ENCODE results near the gene KLHDC7B. TPM values are rescaled to one million over a fixed set of nuclear protein-coding genes. Genes with fewer than 3 reads are reported as not detected.

Gene KLHDC7B
- total and polyA plus RNA-seq, 2 of the 13 experiments (the other 11 are each of a cell fraction or from before 2014, with no cell fraction given): 0.11 TPM; not detected in 1

DNA sequence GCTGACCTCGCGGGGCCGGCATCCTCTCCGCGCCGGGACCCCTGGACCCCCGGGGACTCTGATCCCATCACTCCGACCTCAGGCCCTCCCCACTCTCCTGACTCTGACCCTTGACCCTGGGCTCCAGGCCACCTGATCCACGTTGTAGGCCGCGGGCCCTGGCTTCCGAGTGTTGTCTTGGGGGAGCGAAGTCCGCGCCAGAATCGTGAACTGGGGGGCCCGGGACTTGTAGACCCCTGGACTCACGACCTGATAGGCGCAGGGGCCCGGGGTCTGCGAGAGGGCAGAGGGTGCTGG, 15.2 kb upstream of the KLHDC7B start (continued):
- TF ChIP-seq, protein P1, sequence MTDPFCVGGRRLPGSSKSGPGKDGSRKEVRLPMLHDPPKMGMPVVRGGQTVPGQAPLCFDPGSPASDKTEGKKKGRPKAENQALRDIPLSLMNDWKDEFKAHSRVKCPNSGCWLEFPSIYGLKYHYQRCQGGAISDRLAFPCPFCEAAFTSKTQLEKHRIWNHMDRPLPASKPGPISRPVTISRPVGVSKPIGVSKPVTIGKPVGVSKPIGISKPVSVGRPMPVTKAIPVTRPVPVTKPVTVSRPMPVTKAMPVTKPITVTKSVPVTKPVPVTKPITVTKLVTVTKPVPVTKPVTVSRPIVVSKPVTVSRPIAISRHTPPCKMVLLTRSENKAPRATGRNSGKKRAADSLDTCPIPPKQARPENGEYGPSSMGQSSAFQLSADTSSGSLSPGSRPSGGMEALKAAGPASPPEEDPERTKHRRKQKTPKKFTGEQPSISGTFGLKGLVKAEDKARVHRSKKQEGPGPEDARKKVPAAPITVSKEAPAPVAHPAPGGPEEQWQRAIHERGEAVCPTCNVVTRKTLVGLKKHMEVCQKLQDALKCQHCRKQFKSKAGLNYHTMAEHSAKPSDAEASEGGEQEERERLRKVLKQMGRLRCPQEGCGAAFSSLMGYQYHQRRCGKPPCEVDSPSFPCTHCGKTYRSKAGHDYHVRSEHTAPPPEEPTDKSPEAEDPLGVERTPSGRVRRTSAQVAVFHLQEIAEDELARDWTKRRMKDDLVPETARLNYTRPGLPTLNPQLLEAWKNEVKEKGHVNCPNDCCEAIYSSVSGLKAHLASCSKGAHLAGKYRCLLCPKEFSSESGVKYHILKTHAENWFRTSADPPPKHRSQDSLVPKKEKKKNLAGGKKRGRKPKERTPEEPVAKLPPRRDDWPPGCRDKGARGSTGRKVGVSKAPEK (CRISPR knock-in tag; IDR thresholded peaks at IDR 0.05; ENCODE audit: borderline replicate concordance): no peak
- TF ChIP-seq, protein P2, sequence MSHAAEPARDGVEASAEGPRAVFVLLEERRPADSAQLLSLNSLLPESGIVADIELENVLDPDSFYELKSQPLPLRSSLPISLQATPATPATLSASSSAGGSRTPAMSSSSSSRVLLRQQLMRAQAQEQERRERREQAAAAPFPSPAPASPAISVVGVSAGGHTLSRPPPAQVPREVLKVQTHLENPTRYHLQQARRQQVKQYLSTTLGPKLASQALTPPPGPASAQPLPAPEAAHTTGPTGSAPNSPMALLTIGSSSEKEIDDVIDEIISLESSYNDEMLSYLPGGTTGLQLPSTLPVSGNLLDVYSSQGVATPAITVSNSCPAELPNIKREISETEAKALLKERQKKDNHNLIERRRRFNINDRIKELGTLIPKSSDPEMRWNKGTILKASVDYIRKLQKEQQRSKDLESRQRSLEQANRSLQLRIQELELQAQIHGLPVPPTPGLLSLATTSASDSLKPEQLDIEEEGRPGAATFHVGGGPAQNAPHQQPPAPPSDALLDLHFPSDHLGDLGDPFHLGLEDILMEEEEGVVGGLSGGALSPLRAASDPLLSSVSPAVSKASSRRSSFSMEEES (CRISPR knock-in tag; IDR thresholded peaks at IDR 0.05): peak; percentile 25; the same call in 1 of the 2 replicates
- TF ChIP-seq, protein P3, sequence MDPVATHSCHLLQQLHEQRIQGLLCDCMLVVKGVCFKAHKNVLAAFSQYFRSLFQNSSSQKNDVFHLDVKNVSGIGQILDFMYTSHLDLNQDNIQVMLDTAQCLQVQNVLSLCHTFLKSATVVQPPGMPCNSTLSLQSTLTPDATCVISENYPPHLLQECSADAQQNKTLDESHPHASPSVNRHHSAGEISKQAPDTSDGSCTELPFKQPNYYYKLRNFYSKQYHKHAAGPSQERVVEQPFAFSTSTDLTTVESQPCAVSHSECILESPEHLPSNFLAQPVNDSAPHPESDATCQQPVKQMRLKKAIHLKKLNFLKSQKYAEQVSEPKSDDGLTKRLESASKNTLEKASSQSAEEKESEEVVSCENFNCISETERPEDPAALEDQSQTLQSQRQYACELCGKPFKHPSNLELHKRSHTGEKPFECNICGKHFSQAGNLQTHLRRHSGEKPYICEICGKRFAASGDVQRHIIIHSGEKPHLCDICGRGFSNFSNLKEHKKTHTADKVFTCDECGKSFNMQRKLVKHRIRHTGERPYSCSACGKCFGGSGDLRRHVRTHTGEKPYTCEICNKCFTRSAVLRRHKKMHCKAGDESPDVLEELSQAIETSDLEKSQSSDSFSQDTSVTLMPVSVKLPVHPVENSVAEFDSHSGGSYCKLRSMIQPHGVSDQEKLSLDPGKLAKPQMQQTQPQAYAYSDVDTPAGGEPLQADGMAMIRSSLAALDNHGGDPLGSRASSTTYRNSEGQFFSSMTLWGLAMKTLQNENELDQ (CRISPR knock-in tag; IDR thresholded peaks at IDR 0.05; ENCODE audit: borderline replicate concordance): no peak
- TF ChIP-seq GTF3A (CRISPR knock-in tag; conservative IDR thresholded peaks at IDR 0.05): no peak
- TF ChIP-seq ZNF225 (CRISPR knock-in tag; IDR thresholded peaks at IDR 0.05): no peak; the same call in 1 of the 2 replicates
- TF ChIP-seq ATF7 (IDR thresholded peaks at IDR 0.05): no peak
- TF ChIP-seq ATF7 (CRISPR knock-in tag; IDR thresholded peaks at IDR 0.05): no peak
- no peak for TF ChIP-seq ZNF570 (CRISPR knock-in tag; IDR thresholded peaks at IDR 0.05; ENCODE audit: borderline replicate concordance)
- TF ChIP-seq YY1 (IDR thresholded peaks at IDR 0.05; ENCODE audit: insufficient read depth, insufficient replicate concordance, low read depth, low read length): no peak
- TF ChIP-seq ZNF205 (CRISPR knock-in tag; IDR thresholded peaks at IDR 0.05): no peak
- TF ChIP-seq KDM6A (CRISPR knock-in tag; IDR thresholded peaks at IDR 0.05; ENCODE audit: low read depth): no peak
- TF ChIP-seq SSRP1 (CRISPR knock-in tag; IDR thresholded peaks at IDR 0.05): no peak
- TF ChIP-seq ZNF670 (CRISPR knock-in tag; IDR thresholded peaks at IDR 0.05; ENCODE audit: borderline replicate concordance): no peak
- TF ChIP-seq, protein P4, sequence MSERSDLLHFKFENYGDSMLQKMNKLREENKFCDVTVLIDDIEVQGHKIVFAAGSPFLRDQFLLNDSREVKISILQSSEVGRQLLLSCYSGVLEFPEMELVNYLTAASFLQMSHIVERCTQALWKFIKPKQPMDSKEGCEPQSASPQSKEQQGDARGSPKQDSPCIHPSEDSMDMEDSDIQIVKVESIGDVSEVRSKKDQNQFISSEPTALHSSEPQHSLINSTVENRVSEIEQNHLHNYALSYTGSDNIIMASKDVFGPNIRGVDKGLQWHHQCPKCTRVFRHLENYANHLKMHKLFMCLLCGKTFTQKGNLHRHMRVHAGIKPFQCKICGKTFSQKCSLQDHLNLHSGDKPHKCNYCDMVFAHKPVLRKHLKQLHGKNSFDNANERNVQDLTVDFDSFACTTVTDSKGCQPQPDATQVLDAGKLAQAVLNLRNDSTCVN (CRISPR knock-in tag; IDR thresholded peaks at IDR 0.05; ENCODE audit: borderline replicate concordance): no peak
- TF ChIP-seq, protein P5, sequence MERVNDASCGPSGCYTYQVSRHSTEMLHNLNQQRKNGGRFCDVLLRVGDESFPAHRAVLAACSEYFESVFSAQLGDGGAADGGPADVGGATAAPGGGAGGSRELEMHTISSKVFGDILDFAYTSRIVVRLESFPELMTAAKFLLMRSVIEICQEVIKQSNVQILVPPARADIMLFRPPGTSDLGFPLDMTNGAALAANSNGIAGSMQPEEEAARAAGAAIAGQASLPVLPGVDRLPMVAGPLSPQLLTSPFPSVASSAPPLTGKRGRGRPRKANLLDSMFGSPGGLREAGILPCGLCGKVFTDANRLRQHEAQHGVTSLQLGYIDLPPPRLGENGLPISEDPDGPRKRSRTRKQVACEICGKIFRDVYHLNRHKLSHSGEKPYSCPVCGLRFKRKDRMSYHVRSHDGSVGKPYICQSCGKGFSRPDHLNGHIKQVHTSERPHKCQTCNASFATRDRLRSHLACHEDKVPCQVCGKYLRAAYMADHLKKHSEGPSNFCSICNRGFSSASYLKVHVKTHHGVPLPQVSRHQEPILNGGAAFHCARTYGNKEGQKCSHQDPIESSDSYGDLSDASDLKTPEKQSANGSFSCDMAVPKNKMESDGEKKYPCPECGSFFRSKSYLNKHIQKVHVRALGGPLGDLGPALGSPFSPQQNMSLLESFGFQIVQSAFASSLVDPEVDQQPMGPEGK (CRISPR knock-in tag; IDR thresholded peaks at IDR 0.05): peak; percentile 69; the same call in 1 of the 2 replicates
- 0 out of 2 replicates have a peak, but pooled peaks have one; percentile 37 for TF ChIP-seq GATAD2A (CRISPR knock-in tag; IDR thresholded peaks at IDR 0.05)
- TF ChIP-seq ZNF703 (CRISPR knock-in tag; IDR thresholded peaks at IDR 0.05; ENCODE audit: borderline replicate concordance): peak; percentile 31; the same call in 1 of the 2 replicates
- TF ChIP-seq HNF4A (CRISPR knock-in tag; IDR thresholded peaks at IDR 0.05): peak; percentile 75
- TF ChIP-seq, protein P6, sequence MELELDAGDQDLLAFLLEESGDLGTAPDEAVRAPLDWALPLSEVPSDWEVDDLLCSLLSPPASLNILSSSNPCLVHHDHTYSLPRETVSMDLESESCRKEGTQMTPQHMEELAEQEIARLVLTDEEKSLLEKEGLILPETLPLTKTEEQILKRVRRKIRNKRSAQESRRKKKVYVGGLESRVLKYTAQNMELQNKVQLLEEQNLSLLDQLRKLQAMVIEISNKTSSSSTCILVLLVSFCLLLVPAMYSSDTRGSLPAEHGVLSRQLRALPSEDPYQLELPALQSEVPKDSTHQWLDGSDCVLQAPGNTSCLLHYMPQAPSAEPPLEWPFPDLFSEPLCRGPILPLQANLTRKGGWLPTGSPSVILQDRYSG (CRISPR knock-in tag; IDR thresholded peaks at IDR 0.05): peak; percentile 8; the same call in 1 of the 2 replicates
- no peak for TF ChIP-seq WIZ (CRISPR knock-in tag; IDR thresholded peaks at IDR 0.05)
- TF ChIP-seq KLF6 (CRISPR knock-in tag; IDR thresholded peaks at IDR 0.05): no peak; the same call in 1 of the 2 replicates
